ENCODE results near the gene CYP2C9. TPM values are rescaled to one million over a fixed set of nuclear protein-coding genes. Genes with fewer than 3 reads are reported as not detected.

Gene CYP2C9
- total and polyA plus RNA-seq, 2 of the 13 experiments (the other 11 are each of a cell fraction or from before 2014, with no cell fraction given), result not detected

DNA sequence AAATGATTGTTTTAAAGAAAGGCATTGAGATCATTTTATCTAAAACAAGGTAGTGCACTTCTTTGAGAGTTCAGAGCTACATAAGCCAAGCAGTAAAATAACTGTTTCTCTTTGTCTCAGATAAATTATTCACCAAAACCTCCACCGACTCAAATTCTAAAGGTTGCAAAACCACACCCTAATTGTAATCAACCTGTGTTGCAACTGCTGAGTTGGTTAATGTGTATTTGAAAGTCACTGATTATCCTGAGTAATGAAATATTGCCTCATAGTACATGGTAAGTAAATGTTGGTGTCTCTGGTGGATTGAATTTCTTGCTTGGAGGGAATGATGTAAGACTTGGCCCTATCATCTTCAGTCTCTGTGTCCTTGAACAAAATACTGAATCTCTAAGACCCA lies 35.9 kb upstream of the CYP2C9 start (continued):
- TF ChIP-seq, protein P1, sequence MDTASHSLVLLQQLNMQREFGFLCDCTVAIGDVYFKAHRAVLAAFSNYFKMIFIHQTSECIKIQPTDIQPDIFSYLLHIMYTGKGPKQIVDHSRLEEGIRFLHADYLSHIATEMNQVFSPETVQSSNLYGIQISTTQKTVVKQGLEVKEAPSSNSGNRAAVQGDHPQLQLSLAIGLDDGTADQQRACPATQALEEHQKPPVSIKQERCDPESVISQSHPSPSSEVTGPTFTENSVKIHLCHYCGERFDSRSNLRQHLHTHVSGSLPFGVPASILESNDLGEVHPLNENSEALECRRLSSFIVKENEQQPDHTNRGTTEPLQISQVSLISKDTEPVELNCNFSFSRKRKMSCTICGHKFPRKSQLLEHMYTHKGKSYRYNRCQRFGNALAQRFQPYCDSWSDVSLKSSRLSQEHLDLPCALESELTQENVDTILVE (CRISPR knock-in tag; IDR thresholded peaks at IDR 0.05), result peak; percentile 61; the same call in 1 of the 2 replicates
- TF ChIP-seq ISL2 (CRISPR knock-in tag; IDR thresholded peaks at IDR 0.05) (peak; percentile 78; the same call in 1 of the 2 replicates), ZNF343 (CRISPR knock-in tag; IDR thresholded peaks at IDR 0.05) (no peak), SP140L (CRISPR knock-in tag; IDR thresholded peaks at IDR 0.05; ENCODE audit: borderline replicate concordance) (0 out of 2 replicates have a peak, but pooled peaks have one; percentile 39), MED1 (CRISPR knock-in tag; IDR thresholded peaks at IDR 0.05) (peak; percentile 53), SMARCE1 (IDR thresholded peaks at IDR 0.05; ENCODE audit: borderline replicate concordance) (no peak), MEIS1 (CRISPR knock-in tag; IDR thresholded peaks at IDR 0.05; ENCODE audit: borderline replicate concordance) (no peak), ZNF12 (CRISPR knock-in tag; IDR thresholded peaks at IDR 0.05) (peak; percentile 66; the same call in 1 of the 2 replicates), FOXA3 (CRISPR knock-in tag; IDR thresholded peaks at IDR 0.05) (peak; percentile 87), HMG20B (CRISPR knock-in tag; conservative IDR thresholded peaks at IDR 0.05) (peak; percentile 76; the same call in 1 of the 2 replicates), IRF2 (CRISPR knock-in tag; IDR thresholded peaks at IDR 0.05) (no peak), HDAC2 (CRISPR knock-in tag; IDR thresholded peaks at IDR 0.05) (peak; percentile 80), SOX13 (IDR thresholded peaks at IDR 0.05) (peak; percentile 44; the same call in 1 of the 2 replicates), SOX13 (CRISPR knock-in tag; conservative IDR thresholded peaks at IDR 0.05 in 1 of 2, IDR thresholded peaks at IDR 0.05 in 1 of 2) (peak in 1 of 2 experiments; percentile 83; a peak in 2 of 4 replicates), ZKSCAN5 (CRISPR knock-in tag; IDR thresholded peaks at IDR 0.05) (no peak), FOSL2 (CRISPR knock-in tag; IDR thresholded peaks at IDR 0.05) (peak; percentile 52; the same call in 1 of the 2 replicates), MIXL1 (CRISPR knock-in tag; IDR thresholded peaks at IDR 0.05) (peak; percentile 93), ZNF570 (CRISPR knock-in tag; IDR thresholded peaks at IDR 0.05; ENCODE audit: borderline replicate concordance) (no peak)
- TF ChIP-seq, protein P2, sequence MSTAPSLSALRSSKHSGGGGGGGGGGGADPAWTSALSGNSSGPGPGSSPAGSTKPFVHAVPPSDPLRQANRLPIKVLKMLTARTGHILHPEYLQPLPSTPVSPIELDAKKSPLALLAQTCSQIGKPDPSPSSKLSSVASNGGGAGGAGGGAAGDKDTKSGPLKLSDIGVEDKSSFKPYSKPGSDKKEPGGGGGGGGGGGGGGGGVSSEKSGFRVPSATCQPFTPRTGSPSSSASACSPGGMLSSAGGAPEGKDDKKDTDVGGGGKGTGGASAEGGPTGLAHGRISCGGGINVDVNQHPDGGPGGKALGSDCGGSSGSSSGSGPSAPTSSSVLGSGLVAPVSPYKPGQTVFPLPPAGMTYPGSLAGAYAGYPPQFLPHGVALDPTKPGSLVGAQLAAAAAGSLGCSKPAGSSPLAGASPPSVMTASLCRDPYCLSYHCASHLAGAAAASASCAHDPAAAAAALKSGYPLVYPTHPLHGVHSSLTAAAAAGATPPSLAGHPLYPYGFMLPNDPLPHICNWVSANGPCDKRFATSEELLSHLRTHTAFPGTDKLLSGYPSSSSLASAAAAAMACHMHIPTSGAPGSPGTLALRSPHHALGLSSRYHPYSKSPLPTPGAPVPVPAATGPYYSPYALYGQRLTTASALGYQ (CRISPR knock-in tag; IDR thresholded peaks at IDR 0.05), result no peak
- TF ChIP-seq, protein P3, sequence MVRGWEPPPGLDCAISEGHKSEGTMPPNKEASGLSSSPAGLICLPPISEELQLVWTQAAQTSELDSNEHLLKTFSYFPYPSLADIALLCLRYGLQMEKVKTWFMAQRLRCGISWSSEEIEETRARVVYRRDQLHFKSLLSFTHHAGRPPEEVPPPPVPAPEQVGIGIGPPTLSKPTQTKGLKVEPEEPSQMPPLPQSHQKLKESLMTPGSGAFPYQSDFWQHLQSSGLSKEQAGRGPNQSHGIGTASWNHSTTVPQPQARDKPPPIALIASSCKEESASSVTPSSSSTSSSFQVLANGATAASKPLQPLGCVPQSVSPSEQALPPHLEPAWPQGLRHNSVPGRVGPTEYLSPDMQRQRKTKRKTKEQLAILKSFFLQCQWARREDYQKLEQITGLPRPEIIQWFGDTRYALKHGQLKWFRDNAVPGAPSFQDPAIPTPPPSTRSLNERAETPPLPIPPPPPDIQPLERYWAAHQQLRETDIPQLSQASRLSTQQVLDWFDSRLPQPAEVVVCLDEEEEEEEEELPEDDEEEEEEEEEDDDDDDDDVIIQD (CRISPR knock-in tag; IDR thresholded peaks at IDR 0.05; ENCODE audit: low read depth), result peak; percentile 64; the same call in 1 of the 2 replicates
- TF ChIP-seq, protein P4, sequence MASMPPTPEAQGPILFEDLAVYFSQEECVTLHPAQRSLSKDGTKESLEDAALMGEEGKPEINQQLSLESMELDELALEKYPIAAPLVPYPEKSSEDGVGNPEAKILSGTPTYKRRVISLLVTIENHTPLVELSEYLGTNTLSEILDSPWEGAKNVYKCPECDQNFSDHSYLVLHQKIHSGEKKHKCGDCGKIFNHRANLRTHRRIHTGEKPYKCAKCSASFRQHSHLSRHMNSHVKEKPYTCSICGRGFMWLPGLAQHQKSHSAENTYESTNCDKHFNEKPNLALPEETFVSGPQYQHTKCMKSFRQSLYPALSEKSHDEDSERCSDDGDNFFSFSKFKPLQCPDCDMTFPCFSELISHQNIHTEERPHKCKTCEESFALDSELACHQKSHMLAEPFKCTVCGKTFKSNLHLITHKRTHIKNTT (CRISPR knock-in tag; IDR thresholded peaks at IDR 0.05), result no peak
- TF ChIP-seq, protein P5, sequence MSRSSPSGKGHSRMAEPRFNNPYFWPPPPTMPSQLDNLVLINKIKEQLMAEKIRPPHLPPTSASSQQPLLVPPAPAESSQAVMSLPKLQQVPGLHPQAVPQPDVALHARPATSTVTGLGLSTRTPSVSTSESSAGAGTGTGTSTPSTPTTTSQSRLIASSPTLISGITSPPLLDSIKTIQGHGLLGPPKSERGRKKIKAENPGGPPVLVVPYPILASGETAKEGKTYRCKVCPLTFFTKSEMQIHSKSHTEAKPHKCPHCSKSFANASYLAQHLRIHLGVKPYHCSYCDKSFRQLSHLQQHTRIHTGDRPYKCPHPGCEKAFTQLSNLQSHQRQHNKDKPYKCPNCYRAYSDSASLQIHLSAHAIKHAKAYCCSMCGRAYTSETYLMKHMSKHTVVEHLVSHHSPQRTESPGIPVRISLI (CRISPR knock-in tag; IDR thresholded peaks at IDR 0.05; ENCODE audit: borderline replicate concordance), result no peak
- TF ChIP-seq, protein P6, sequence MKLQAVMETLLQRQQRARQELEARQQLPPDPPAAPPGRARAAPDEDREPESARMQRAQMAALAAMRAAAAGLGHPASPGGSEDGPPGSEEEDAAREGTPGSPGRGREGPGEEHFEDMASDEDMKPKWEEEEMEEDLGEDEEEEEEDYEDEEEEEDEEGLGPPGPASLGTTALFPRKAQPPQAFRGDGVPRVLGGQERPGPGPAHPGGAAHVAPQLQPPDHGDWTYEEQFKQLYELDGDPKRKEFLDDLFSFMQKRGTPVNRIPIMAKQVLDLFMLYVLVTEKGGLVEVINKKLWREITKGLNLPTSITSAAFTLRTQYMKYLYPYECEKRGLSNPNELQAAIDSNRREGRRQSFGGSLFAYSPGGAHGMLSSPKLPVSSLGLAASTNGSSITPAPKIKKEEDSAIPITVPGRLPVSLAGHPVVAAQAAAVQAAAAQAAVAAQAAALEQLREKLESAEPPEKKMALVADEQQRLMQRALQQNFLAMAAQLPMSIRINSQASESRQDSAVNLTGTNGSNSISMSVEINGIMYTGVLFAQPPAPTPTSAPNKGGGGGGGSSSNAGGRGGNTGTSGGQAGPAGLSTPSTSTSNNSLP (IDR thresholded peaks at IDR 0.05; ENCODE audit: low read depth, low read length), result peak; percentile 96

Measured in HepG2 (cell line).